Kidney epithelial cell (primary cell): ENCODE data around the gene SCG5. TPM values are rescaled to one million over a fixed set of nuclear protein-coding genes. Genes with fewer than 3 reads are reported as not detected.

Experiments used
- DNase-seq: peaks from one replicate; pipeline ENCODE4 v3.0.0-alpha.2; 2010; ENCODE audit warnings: low read depth
- H3K27me3 ChIP-seq: 2 replicates; pipeline ENCODE4 v1.6.0; 2011; ENCODE audit warnings: low read length; ENCODE audit not compliant: control insufficient read depth, insufficient read depth
- H3K36me3 ChIP-seq: 2 replicates; pipeline ENCODE4 v1.5.1; 2011; ENCODE audit warnings: low read length; ENCODE audit not compliant: control insufficient read depth, insufficient read depth
- H3K4me3 ChIP-seq: 2 replicates; pipeline ENCODE4 v1.5.1; 2011; ENCODE audit warnings: low read depth, mild to moderate bottlenecking, control low read depth, low read length
- total RNA-seq: library from RNA; depleted of rRNA; stranded (reverse); fragments of >200 nt; gene quantifications from 2 replicates; pipeline ENCODE4 v1.2.3, GENCODE V29; 2015
- TF ChIP-seq, protein P1 (sequence below): IDR thresholded peaks from 2 replicates; pipeline ENCODE4 v1.5.1; 2011; ENCODE audit warnings: mild to moderate bottlenecking, moderate library complexity, low read length, control low read depth, inconsistent platforms; ENCODE audit not compliant: insufficient read depth, poor library complexity, severe bottlenecking

Gene SCG5
- total RNA-seq, 1 donor from 2014 or later = 42.5 TPM

DNA sequence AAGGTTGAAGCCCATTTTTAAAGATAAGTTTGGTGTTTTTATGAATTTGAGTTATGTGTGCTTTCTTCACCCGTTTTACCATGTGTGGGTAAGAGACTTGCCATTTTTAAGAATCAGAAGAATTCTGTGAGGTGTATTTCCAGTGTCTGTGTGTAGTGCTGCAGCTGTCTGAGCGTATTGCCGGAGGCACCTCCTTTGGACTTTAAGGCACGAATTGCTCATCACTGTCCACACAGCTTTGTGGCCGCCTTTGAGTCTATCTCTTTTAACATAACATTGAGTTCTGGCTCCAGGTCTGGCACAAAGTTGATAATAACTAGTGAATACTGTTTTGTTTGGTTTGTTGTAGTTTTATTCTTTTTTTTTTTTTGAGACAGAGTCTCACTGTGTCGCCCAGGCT lies 25.8 kb downstream of the SCG5 start:
- TF ChIP-seq, protein P1, sequence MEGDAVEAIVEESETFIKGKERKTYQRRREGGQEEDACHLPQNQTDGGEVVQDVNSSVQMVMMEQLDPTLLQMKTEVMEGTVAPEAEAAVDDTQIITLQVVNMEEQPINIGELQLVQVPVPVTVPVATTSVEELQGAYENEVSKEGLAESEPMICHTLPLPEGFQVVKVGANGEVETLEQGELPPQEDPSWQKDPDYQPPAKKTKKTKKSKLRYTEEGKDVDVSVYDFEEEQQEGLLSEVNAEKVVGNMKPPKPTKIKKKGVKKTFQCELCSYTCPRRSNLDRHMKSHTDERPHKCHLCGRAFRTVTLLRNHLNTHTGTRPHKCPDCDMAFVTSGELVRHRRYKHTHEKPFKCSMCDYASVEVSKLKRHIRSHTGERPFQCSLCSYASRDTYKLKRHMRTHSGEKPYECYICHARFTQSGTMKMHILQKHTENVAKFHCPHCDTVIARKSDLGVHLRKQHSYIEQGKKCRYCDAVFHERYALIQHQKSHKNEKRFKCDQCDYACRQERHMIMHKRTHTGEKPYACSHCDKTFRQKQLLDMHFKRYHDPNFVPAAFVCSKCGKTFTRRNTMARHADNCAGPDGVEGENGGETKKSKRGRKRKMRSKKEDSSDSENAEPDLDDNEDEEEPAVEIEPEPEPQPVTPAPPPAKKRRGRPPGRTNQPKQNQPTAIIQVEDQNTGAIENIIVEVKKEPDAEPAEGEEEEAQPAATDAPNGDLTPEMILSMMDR = no peak
- no peaks in the 10 kb centered on the region for H3K36me3 ChIP-seq
- DNase-seq = no peak
- H3K4me3 ChIP-seq = no peak overlapping the region
- H3K27me3 ChIP-seq = no peaks in the 10 kb centered on the region

DNA sequence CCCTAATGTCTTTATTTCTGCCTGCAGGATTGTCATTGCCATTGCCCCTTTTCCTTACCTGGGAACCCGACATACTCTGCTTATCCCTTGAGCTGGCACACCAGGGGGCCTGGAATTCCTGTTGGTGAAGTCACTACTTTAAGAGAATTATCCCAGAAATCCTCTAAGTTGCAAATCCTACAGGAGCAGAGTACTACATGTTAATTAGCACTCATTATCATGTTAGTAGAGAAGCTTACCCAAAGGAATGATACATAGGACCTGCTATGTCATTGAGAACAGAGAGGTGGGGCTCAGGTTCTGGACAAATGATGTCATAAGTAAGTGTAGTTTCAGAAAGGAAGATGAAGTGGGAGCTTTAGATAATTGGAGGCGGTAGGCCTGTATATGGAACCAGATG lies 27.4 kb downstream of the SCG5 start:
- no peaks in the 10 kb centered on the region for H3K36me3 ChIP-seq
- no peak overlapping the region for H3K4me3 ChIP-seq

DNA sequence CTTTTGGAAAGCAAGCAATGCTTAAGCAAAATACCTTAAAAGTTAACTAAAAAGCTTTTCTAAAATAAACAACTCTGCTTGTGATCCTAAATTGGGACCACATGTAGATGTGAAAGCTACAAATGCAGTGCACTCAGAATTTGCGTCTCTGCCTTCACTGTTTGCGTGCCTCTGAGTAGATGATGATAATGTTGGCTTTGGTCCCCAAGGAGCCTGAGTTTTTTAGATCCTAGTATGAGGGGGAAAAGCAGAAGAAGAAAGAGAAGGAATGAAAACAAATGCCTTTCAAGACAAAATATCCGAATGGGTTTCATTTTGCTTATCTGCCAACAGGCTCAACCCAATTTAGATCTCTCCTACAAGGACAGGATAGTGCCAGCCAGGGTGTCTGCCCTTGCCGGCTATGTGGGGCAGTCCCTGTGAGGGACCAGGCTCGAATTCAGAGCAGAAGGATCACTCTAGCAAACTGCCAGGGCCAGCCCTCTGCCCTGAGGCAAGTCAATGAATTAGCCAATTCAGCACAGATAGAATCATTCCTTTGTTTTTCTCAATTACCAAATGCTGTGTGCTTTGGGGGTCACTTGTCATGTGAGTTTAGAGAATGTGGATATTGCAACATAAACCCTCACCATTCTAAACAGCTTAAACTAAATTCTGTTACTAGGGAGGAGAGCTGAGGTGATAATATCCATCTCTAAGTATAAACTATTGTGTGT lies 28.5 kb downstream of the SCG5 start:
- no peak for DNase-seq
- TF ChIP-seq, protein P1 = no peak
- H3K27me3 ChIP-seq = no peaks in the 10 kb centered on the region
- no peak overlapping the region for H3K4me3 ChIP-seq
- H3K36me3 ChIP-seq = no peaks in the 10 kb centered on the region

More for the DNA sequence above, 27.4 kb downstream of the SCG5 start:
- TF ChIP-seq, protein P1 = no peak
- no peak for DNase-seq
- no peaks in the 10 kb centered on the region for H3K27me3 ChIP-seq

DNA sequence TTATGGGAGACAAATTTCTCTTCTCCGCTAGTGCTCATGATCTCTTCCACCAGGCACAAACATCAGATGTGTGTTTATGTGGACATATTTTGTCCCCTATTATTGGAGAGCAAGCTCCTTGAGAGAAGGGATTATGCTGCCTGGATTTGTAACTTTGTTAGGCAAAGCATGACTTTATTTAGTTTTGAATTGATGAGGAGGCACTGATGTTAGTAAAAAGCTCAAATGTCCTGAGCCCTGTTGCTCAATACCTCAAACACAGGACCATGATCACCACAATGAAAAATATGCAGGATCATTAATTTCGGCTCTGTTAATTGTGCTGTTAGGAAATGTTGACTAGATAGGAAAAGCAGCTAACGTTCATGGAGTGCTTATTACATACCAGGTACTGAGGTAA lies 29.1 kb downstream of the SCG5 start:
- DNase-seq = no peak
- H3K4me3 ChIP-seq = no peak overlapping the region
- no peaks in the 10 kb centered on the region for H3K36me3 ChIP-seq
- no peaks in the 10 kb centered on the region for H3K27me3 ChIP-seq
- TF ChIP-seq, protein P1 = no peak

DNA sequence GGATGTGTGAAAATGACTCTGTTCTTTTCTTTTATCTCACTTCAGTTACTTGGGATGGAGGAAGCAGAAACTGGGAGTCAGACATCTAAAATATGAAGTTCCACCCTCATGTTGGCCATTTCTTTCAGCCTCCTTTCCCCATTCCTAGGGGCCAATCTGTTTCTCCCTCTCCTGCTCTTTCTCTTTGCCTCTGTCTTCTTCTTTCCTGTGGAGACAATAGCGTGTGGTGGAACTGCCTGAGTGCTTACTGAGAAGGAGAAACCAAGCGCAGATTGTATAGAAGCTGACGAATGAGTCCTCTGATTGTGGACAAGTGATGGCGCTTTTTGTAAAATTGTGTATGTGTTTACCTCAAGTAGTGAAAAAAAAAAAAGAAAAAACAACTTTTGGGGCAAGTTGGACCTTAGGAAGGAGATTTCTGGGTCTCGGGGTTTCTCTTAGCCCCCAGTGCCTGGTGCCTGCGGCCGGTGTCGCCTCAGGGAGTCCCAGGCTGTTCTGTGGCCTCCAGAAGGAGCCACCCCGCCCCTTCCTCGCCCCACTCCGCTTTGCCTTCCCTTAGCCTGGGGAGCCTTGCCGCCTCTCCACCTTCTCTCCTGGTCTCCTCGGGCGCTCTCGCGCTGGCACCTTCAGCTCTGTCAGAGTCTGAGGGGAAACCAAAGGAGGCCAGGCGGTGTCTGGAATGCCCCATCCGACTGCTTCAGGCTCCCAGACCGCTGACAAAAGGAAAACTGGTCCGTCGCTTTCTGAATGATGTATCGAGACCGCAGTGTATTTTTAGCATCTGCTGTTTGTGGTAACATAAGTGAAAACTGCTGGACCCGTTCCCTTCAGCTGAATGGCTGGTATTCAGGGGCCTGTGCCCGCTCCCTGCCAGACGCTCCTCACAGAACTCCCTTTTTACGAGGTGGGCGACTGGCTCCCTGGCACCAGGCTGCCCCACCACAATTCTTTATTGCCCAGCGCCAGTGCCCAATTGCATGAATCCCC lies 30.1 kb downstream of the SCG5 start:
- no peak for DNase-seq
- Histone ChIP-seq H3K36me3 (no peaks in the 10 kb centered on the region), H3K4me3 (no peak overlapping the region), H3K27me3 (no peaks in the 10 kb centered on the region)
- TF ChIP-seq, protein P1 = no peak
